LoVo (cell line): Measurements from ENCODE around the gene PIK3IP1.
A peak's percentile ranks its signal among the peaks of the same experiment; 100 is the strongest.

ENCODE experiments used
- DNase-seq: peaks from one replicate; pipeline ENCODE4 v3.0.0-alpha.2; 2016; ENCODE audit warnings: low spot score

Gene PIK3IP1

GRCh38 chr22:31308181-31308580 is 15.9 kb upstream of the PIK3IP1 start:
- DNase-seq = no peak

GRCh38 chr22:31305194-31305593 is 12.9 kb upstream of the PIK3IP1 start:
- DNase-seq = no peak

GRCh38 chr22:31302537-31302936 is 10.2 kb upstream of the PIK3IP1 start:
- no peak for DNase-seq

GRCh38 chr22:31302006-31302405 is 9.7 kb upstream of the PIK3IP1 start:
- DNase-seq = no peak

GRCh38 chr22:31300896-31301295 is 8.6 kb upstream of the PIK3IP1 start:
- DNase-seq = no peak

GRCh38 chr22:31295831-31296657 is 3.8 kb upstream of the PIK3IP1 start:
- peak; percentile 9 for DNase-seq

GRCh38 chr22:31295360-31295759 is 3.1 kb upstream of the PIK3IP1 start:
- DNase-seq = no peak

GRCh38 chr22:31291481-31292235 is 630 bp downstream of the PIK3IP1 start:
- DNase-seq = no peak

GRCh38 chr22:31290494-31291471 is 1.5 kb downstream of the PIK3IP1 start:
- peak; percentile 96 for DNase-seq

- no peak for DNase-seq
Measured at GRCh38 chr22:31289344-31289743, 2.9 kb downstream of the PIK3IP1 start.

- no peak for DNase-seq
Measured at GRCh38 chr22:31288496-31289240, 3.6 kb downstream of the PIK3IP1 start.

GRCh38 chr22:31287818-31288495 is 4.3 kb downstream of the PIK3IP1 start:
- DNase-seq = no peak

GRCh38 chr22:31286360-31287255 is 5.7 kb downstream of the PIK3IP1 start:
- no peak for DNase-seq

- DNase-seq = no peak
Measured at GRCh38 chr22:31284281-31285155, 7.8 kb downstream of the PIK3IP1 start.

- no peak for DNase-seq
Measured at GRCh38 chr22:31282748-31283468, 9.4 kb downstream of the PIK3IP1 start.

GRCh38 chr22:31281733-31282132 is 10.6 kb downstream of the PIK3IP1 start:
- DNase-seq = no peak

GRCh38 chr22:31279821-31280505 is 12.3 kb downstream of the PIK3IP1 start:
- no peak for DNase-seq

- no peak for DNase-seq
Measured at GRCh38 chr22:31279327-31279669, 13.0 kb downstream of the PIK3IP1 start.
